Anterior cingulate cortex (tissue), 58 donors: ENCODE results near the gene EPHA1.

Source experiments
- DNase-seq, 58 donors: peaks; one replicate each; lab custom pipeline; 2025; lab: John Stamatoyannopoulos, UW

Gene EPHA1

GRCh38 chr7:143408686-143409561, at the start of gene EPHA1:
Gene EPHA1, minus strand, starts transcription at chr7:143408856. Its CDS starts 51 bp downstream, at chr7:143408805.
- no peak for DNase-seq

- no peak for DNase-seq
Observed at GRCh38 chr7:143458263-143458662, 49.6 kb upstream of the EPHA1 start.

- DNase-seq: no peak
Observed at GRCh38 chr7:143456992-143457793, 48.5 kb upstream of the EPHA1 start.

- no peak for DNase-seq
Observed at GRCh38 chr7:143455942-143456341, 47.3 kb upstream of the EPHA1 start.

GRCh38 chr7:143455491-143455890, 46.8 kb upstream of the EPHA1 start:
- no peak for DNase-seq

GRCh38 chr7:143454091-143454680, 45.5 kb upstream of the EPHA1 start:
- DNase-seq: no peak

- DNase-seq: no peak
Observed at GRCh38 chr7:143452495-143452894, 43.8 kb upstream of the EPHA1 start.

GRCh38 chr7:143451746-143452145, 43.1 kb upstream of the EPHA1 start:
- no peak for DNase-seq

- no peak for DNase-seq
Observed at GRCh38 chr7:143451122-143451521, 42.5 kb upstream of the EPHA1 start.

GRCh38 chr7:143449793-143450192, 41.1 kb upstream of the EPHA1 start:
- DNase-seq: no peak

GRCh38 chr7:143448429-143448828, 39.8 kb upstream of the EPHA1 start:
- no peak for DNase-seq

GRCh38 chr7:143447466-143447865, 38.8 kb upstream of the EPHA1 start:
- DNase-seq: no peak

- DNase-seq: no peak
Observed at GRCh38 chr7:143444785-143445184, 36.1 kb upstream of the EPHA1 start.

GRCh38 chr7:143444063-143444782, 35.6 kb upstream of the EPHA1 start:
- no peak for DNase-seq

GRCh38 chr7:143443153-143443552, 34.5 kb upstream of the EPHA1 start, which contains the start of gene TAS2R60:
Gene TAS2R60, plus strand, starts transcription at chr7:143443453. Its CDS starts 0 bp downstream, at chr7:143443453.
- no peak for DNase-seq

GRCh38 chr7:143439866-143440265, 31.2 kb upstream of the EPHA1 start:
- no peak for DNase-seq

GRCh38 chr7:143437578-143437977, 28.9 kb upstream of the EPHA1 start:
- no peak for DNase-seq

- no peak for DNase-seq
Observed at GRCh38 chr7:143436325-143436946, 27.8 kb upstream of the EPHA1 start.

- no peak for DNase-seq
Observed at GRCh38 chr7:143435266-143435665, 26.6 kb upstream of the EPHA1 start.

- DNase-seq: no peak
Observed at GRCh38 chr7:143434660-143435059, 26.0 kb upstream of the EPHA1 start.
